ENCODE data around the gene WDR91. TPM values are rescaled to one million over a fixed set of nuclear protein-coding genes. Genes with fewer than 3 reads are reported as not detected.

WDR91 gene
- total RNA-seq, 1 experiment from 2014 or later = 10.1 TPM

DNA sequence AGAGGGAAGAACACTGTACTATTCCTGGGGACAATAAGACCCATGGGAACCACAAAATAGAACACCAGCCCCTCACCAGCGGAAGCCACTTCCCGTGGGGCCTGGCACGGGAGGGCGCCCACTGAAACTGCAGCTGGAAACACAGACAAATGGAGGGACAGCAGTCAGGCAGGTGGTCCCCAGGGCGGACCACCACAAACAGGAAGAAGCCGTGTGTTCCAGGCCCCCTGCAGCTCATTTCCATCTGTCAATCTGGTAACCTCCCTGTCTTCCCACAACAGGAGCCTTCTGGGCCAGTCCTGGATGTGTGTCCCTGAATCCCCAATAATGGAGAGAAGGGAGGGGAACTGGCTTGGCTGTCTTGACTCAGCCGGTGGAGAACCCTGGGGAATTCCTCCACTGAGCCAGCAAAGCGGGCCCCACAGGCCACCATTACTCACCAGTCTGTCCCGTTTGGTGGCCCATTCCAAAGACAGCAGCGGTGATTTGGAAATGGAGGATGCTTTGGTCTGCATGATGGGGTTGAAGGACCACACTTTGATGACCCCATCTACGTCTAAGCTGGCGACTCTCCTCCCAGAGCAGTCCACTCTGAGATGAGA is 16.7 kb downstream of the WDR91 start:
- H3K27ac ChIP-seq (ENCODE audit: low read depth, low read length) = no peak overlapping the region
- H3K79me2 ChIP-seq (ENCODE audit: insufficient read depth, low read length) = no peaks in the 10 kb centered on the region
- no peaks in the 10 kb centered on the region for H3K9me2 ChIP-seq (ENCODE audit: insufficient read depth)
- ChIA-PET POLR2A (no interaction called here), CTCF (interaction anchor here (1.2 kb wide), 1 partner anchor 25 kb away, joined by 3 read pairs; no protein-coding TSS in a partner anchor), RAD21 (ENCODE audit: low non-redundant PET in 1 of 2, low total read pairs in 2 of 2, uncharacterized antibody in 2 of 2, unreplicated experiment in 2 of 2) (no interaction called here)
- no peaks in the 10 kb centered on the region for H4K20me1 ChIP-seq (ENCODE audit: insufficient read depth)
- no peak overlapping the region for H2AFZ ChIP-seq (ENCODE audit: low read depth, low read length, poor library complexity, severe bottlenecking)
- no peaks in the 10 kb centered on the region for H3K4me1 ChIP-seq (ENCODE audit: control insufficient read depth in 1 of 2, insufficient read depth in 2 of 2, low read length in 2 of 2)
- no TSS peak for BruUV-seq (replicated peaks)
- no peak for DNase-seq (ENCODE audit: low read depth, low spot score)
- no peak for TF ChIP-seq TCF7L2 (IDR thresholded peaks at IDR 0.05; ENCODE audit: borderline replicate concordance, extremely low read depth, insufficient read depth, insufficient read length)
- no peak for TF ChIP-seq EGR1 (IDR thresholded peaks at IDR 0.05; ENCODE audit: low read depth)
- no peak for TF ChIP-seq SRF (IDR thresholded peaks at IDR 0.05; ENCODE audit: low read depth)
- TF ChIP-seq, protein P1, sequence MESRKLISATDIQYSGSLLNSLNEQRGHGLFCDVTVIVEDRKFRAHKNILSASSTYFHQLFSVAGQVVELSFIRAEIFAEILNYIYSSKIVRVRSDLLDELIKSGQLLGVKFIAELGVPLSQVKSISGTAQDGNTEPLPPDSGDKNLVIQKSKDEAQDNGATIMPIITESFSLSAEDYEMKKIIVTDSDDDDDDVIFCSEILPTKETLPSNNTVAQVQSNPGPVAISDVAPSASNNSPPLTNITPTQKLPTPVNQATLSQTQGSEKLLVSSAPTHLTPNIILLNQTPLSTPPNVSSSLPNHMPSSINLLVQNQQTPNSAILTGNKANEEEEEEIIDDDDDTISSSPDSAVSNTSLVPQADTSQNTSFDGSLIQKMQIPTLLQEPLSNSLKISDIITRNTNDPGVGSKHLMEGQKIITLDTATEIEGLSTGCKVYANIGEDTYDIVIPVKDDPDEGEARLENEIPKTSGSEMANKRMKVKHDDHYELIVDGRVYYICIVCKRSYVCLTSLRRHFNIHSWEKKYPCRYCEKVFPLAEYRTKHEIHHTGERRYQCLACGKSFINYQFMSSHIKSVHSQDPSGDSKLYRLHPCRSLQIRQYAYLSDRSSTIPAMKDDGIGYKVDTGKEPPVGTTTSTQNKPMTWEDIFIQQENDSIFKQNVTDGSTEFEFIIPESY (IDR thresholded peaks at IDR 0.05; ENCODE audit: extremely low read depth, insufficient replicate concordance, low read length) = no peak
- TF ChIP-seq POLR2AphosphoS5 (IDR thresholded peaks at IDR 0.05; ENCODE audit: low read depth, low read length) = no peak
- no peak for TF ChIP-seq FOSL1 (IDR thresholded peaks at IDR 0.05; ENCODE audit: low read depth)
- no peak for TF ChIP-seq SP1 (IDR thresholded peaks at IDR 0.05; ENCODE audit: low read depth)
- no peak for TF ChIP-seq YY1 (IDR thresholded peaks at IDR 0.05; ENCODE audit: extremely low read depth, insufficient replicate concordance, low read depth, low read length)
- TF ChIP-seq, protein P2, sequence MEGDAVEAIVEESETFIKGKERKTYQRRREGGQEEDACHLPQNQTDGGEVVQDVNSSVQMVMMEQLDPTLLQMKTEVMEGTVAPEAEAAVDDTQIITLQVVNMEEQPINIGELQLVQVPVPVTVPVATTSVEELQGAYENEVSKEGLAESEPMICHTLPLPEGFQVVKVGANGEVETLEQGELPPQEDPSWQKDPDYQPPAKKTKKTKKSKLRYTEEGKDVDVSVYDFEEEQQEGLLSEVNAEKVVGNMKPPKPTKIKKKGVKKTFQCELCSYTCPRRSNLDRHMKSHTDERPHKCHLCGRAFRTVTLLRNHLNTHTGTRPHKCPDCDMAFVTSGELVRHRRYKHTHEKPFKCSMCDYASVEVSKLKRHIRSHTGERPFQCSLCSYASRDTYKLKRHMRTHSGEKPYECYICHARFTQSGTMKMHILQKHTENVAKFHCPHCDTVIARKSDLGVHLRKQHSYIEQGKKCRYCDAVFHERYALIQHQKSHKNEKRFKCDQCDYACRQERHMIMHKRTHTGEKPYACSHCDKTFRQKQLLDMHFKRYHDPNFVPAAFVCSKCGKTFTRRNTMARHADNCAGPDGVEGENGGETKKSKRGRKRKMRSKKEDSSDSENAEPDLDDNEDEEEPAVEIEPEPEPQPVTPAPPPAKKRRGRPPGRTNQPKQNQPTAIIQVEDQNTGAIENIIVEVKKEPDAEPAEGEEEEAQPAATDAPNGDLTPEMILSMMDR (IDR thresholded peaks at IDR 0.05 in 2 of 3, conservative IDR thresholded peaks at IDR 0.05 in 1 of 3; ENCODE audit: borderline replicate concordance in 1 of 3, insufficient read depth in 1 of 3, low read depth in 2 of 3, low read length in 2 of 3) = no peak
- no peak for TF ChIP-seq CBX3 (IDR thresholded peaks at IDR 0.05; ENCODE audit: low read depth)
- TF ChIP-seq, protein P3, sequence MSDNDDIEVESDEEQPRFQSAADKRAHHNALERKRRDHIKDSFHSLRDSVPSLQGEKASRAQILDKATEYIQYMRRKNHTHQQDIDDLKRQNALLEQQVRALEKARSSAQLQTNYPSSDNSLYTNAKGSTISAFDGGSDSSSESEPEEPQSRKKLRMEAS (IDR thresholded peaks at IDR 0.05) = no peak
- TF ChIP-seq, protein P4, sequence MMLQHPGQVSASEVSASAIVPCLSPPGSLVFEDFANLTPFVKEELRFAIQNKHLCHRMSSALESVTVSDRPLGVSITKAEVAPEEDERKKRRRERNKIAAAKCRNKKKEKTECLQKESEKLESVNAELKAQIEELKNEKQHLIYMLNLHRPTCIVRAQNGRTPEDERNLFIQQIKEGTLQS (IDR thresholded peaks at IDR 0.05) = no peak
- TF ChIP-seq SIN3A (IDR thresholded peaks at IDR 0.05; ENCODE audit: low read depth) = no peak
- intact Hi-C loops (cut with micrococcal nuclease) = no loop called here
- no peak overlapping the region for H3K4me2 ChIP-seq (ENCODE audit: low read length)
- H3K4me3 ChIP-seq (replicated peaks in 1 of 2; ENCODE audit: low read depth in 1 of 2, low read length in 2 of 2) = no peak overlapping the region
- ATAC-seq = no peak
- peaks cover 0 to 2% of the 10 kb centered on the region in 2 experiments; a peak in 2 of 4 replicates for H3K36me3 ChIP-seq (ENCODE audit: control insufficient read depth in 1 of 2, insufficient read depth in 2 of 2, low read length in 2 of 2)
- no peaks in the 10 kb centered on the region for H3K9me3 ChIP-seq (ENCODE audit: control insufficient read depth in 1 of 2, insufficient read depth in 1 of 2, low read depth in 1 of 2, low read length in 2 of 2)
- no peaks in the 10 kb centered on the region for H3K27me3 ChIP-seq (ENCODE audit: insufficient read depth, low read length)
- H3K9ac ChIP-seq (ENCODE audit: low read length) = no peak overlapping the region
